ENCODE results near the gene SART3.
A peak's percentile ranks its signal among the peaks of the same experiment; 100 is the strongest.

Gene SART3

DNA sequence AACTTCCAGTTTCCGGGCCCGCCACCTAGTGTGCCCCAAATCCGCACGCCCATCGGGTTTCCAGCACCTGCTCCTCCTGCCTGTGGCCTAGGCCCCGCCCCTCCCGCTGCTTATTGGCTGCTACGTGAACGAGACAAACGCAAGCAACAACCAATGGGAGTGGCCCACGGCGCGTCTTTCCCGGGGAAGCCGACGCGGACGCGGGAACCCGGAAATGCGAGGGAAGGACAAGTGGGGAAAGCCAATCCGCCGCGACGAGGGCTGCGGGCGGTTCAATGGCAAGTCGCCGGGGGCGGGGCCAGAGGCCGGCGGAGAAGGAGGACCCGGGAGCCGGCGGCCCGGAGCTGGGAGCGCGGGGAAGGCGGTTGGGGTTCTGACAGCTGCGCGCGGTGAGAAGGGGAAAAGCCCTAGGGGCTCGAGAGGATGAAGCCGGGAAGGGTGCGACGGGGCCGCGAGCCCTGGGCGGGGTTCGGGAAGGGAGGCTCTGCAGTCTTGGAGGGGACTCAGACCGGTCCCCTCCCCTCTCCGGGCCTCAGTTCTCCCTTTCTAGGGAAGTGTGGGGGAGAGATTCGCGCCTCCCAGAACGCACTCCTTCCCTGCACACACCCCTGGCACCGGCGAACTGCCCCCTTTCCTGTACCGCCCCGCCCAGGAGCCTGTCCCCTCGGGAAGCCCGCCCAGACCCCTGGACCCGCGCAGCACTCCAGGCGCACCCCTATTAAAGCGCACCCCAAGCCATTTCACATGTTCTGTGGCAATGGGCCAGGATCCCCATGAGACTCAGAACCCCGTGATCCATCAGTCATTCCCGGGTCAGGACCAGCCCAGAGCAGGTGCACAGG is 45.8 kb downstream of the SART3 start, which contains the start of gene FICD:
FICD (plus strand) TSS at position 305 of the 842 bp plus-strand sequence. CDS start 1,696 bp downstream, outside the sequence.
- Histone ChIP-seq H3K9ac (ENCODE audit: low read length in 5 of 5) (peak within 1 kb of the TSS; percentile 63 to 91 (median 83)), H3K36me3 (ENCODE audit: control insufficient read depth in 5 of 5, insufficient read depth in 5 of 5, low read length in 5 of 5) (peaks cover 0 to 33% (median 26%) of the 10 kb centered on the region in 5 donors), H3K27ac (ENCODE audit: low read depth, low read length) (peak within 1 kb of the TSS; percentile 62), H3K4me3 (ENCODE audit: low read depth in 1 of 5, low read length in 5 of 5) (peak within 1 kb of the TSS; percentile 81 to 94 (median 88)), H3K27me3 (ENCODE audit: control insufficient read depth in 5 of 5, insufficient read depth in 4 of 5, low read length in 5 of 5) (no peaks in the 10 kb centered on the region), H3K9me3 (ENCODE audit: control insufficient read depth in 5 of 5, low read length in 5 of 5) (no peaks in the 10 kb centered on the region), H3K4me1 (ENCODE audit: control insufficient read depth in 5 of 5, insufficient read depth in 5 of 5, low read length in 5 of 5) (peaks cover 3 to 26% (median 23%) of the 10 kb centered on the region in 5 donors)

DNA sequence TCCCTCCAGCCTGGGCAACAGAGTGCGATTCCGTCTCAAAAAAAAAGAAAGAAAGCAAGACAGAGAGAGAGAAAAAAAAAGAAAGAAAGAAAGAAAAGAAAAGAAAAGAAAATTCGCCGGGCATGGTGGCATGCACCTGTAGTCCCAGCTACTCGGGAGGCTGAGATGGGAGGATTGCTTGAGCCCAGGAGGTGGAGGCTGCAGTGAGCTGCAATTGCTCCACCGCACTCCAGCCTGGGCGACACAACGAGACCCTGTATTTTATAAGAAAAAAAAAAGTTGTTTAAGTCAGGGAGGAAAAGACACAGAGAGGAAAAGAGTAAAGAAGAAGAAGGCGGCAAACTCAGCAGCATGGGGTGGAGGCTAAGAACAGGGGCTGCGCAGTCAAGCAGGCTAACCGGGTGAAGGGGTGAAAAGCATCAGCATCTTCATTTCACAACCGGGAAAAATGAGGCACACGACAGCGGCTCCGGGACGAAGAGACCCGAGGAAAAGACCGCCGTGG is 46.5 kb downstream of the SART3 start:
- Histone ChIP-seq H3K27ac (ENCODE audit: low read depth, low read length) (peak overlapping the region; percentile 62), H3K27me3 (ENCODE audit: control insufficient read depth in 5 of 5, insufficient read depth in 4 of 5, low read length in 5 of 5) (no peaks in the 10 kb centered on the region), H3K36me3 (ENCODE audit: control insufficient read depth in 5 of 5, insufficient read depth in 5 of 5, low read length in 5 of 5) (peaks cover 0 to 27% (median 21%) of the 10 kb centered on the region in 5 donors), H3K4me1 (ENCODE audit: control insufficient read depth in 5 of 5, insufficient read depth in 5 of 5, low read length in 5 of 5) (peaks cover 3 to 26% (median 23%) of the 10 kb centered on the region in 5 donors), H3K9ac (ENCODE audit: low read length in 5 of 5) (peak overlapping the region in 1 of 5 donors; percentile 10), H3K4me3 (ENCODE audit: low read depth in 1 of 5, low read length in 5 of 5) (peak overlapping the region; percentile 56 to 94 (median 68)), H3K9me3 (ENCODE audit: control insufficient read depth in 5 of 5, low read length in 5 of 5) (no peaks in the 10 kb centered on the region)

- H3K27ac ChIP-seq (ENCODE audit: low read depth, low read length) = no peak overlapping the region
- no peak overlapping the region for H3K9ac ChIP-seq (ENCODE audit: low read length in 5 of 5)
- peaks cover 3 to 26% (median 23%) of the 10 kb centered on the region in 5 donors for H3K4me1 ChIP-seq (ENCODE audit: control insufficient read depth in 5 of 5, insufficient read depth in 5 of 5, low read length in 5 of 5)
- peaks cover 0 to 4% (median 0%) of the 10 kb centered on the region in 5 donors for H3K9me3 ChIP-seq (ENCODE audit: control insufficient read depth in 5 of 5, low read length in 5 of 5)
- H3K4me3 ChIP-seq (ENCODE audit: low read depth in 1 of 5, low read length in 5 of 5) = no peak overlapping the region
- peaks cover 0 to 2% (median 0%) of the 10 kb centered on the region in 5 donors for H3K27me3 ChIP-seq (ENCODE audit: control insufficient read depth in 5 of 5, insufficient read depth in 4 of 5, low read length in 5 of 5)
- peaks cover 0 to under 1% (median 0%) of the 10 kb centered on the region in 5 donors for H3K36me3 ChIP-seq (ENCODE audit: control insufficient read depth in 5 of 5, insufficient read depth in 5 of 5, low read length in 5 of 5)
Observed at GRCh38 chr12:108511633-108512540, 49.1 kb downstream of the SART3 start.

- peaks cover 0 to 4% (median 0%) of the 10 kb centered on the region in 5 donors for H3K9me3 ChIP-seq (ENCODE audit: control insufficient read depth in 5 of 5, low read length in 5 of 5)
- H3K9ac ChIP-seq (ENCODE audit: low read length in 5 of 5) = no peak overlapping the region
- H3K4me1 ChIP-seq (ENCODE audit: control insufficient read depth in 5 of 5, insufficient read depth in 5 of 5, low read length in 5 of 5) = peaks cover 2 to 18% (median 16%) of the 10 kb centered on the region in 5 donors
- no peak overlapping the region for H3K27ac ChIP-seq (ENCODE audit: low read depth, low read length)
- H3K36me3 ChIP-seq (ENCODE audit: control insufficient read depth in 5 of 5, insufficient read depth in 5 of 5, low read length in 5 of 5) = no peaks in the 10 kb centered on the region
- H3K27me3 ChIP-seq (ENCODE audit: control insufficient read depth in 5 of 5, insufficient read depth in 4 of 5, low read length in 5 of 5) = peaks cover 0 to 2% (median 0%) of the 10 kb centered on the region in 5 donors
- no peak overlapping the region for H3K4me3 ChIP-seq (ENCODE audit: low read depth in 1 of 5, low read length in 5 of 5)
Observed at GRCh38 chr12:108510836-108511235, 50.1 kb downstream of the SART3 start.

- peaks cover 0 to 12% (median 10%) of the 10 kb centered on the region in 5 donors for H3K4me1 ChIP-seq (ENCODE audit: control insufficient read depth in 5 of 5, insufficient read depth in 5 of 5, low read length in 5 of 5)
- no peak overlapping the region for H3K27ac ChIP-seq (ENCODE audit: low read depth, low read length)
- H3K9me3 ChIP-seq (ENCODE audit: control insufficient read depth in 5 of 5, low read length in 5 of 5) = peaks cover 0 to 4% (median 0%) of the 10 kb centered on the region in 5 donors
- H3K4me3 ChIP-seq (ENCODE audit: low read depth in 1 of 5, low read length in 5 of 5) = no peak overlapping the region
- H3K27me3 ChIP-seq (ENCODE audit: control insufficient read depth in 5 of 5, insufficient read depth in 4 of 5, low read length in 5 of 5) = peaks cover 0 to 3% (median 0%) of the 10 kb centered on the region in 5 donors
- no peak overlapping the region for H3K9ac ChIP-seq (ENCODE audit: low read length in 5 of 5)
- H3K36me3 ChIP-seq (ENCODE audit: control insufficient read depth in 5 of 5, insufficient read depth in 5 of 5, low read length in 5 of 5) = no peaks in the 10 kb centered on the region
Observed at GRCh38 chr12:108509806-108510205, 51.2 kb downstream of the SART3 start.

- Histone ChIP-seq H3K9me3 (ENCODE audit: control insufficient read depth in 5 of 5, low read length in 5 of 5) (peaks cover 0 to 10% (median 6%) of the 10 kb centered on the region in 5 donors), H3K4me3 (ENCODE audit: low read depth in 1 of 5, low read length in 5 of 5) (no peak overlapping the region), H3K9ac (ENCODE audit: low read length in 5 of 5) (no peak overlapping the region), H3K4me1 (ENCODE audit: control insufficient read depth in 5 of 5, insufficient read depth in 5 of 5, low read length in 5 of 5) (peaks cover 0 to 7% (median 6%) of the 10 kb centered on the region in 5 donors), H3K27ac (ENCODE audit: low read depth, low read length) (no peak overlapping the region), H3K36me3 (ENCODE audit: control insufficient read depth in 5 of 5, insufficient read depth in 5 of 5, low read length in 5 of 5) (no peaks in the 10 kb centered on the region), H3K27me3 (ENCODE audit: control insufficient read depth in 5 of 5, insufficient read depth in 4 of 5, low read length in 5 of 5) (peaks cover 0 to 3% (median 2%) of the 10 kb centered on the region in 5 donors)
Observed at GRCh38 chr12:108507971-108508642, 52.9 kb downstream of the SART3 start.

GRCh38 chr12:108505129-108505528 is 55.8 kb downstream of the SART3 start:
- Histone ChIP-seq H3K9ac (ENCODE audit: low read length in 5 of 5) (no peak overlapping the region), H3K4me1 (ENCODE audit: control insufficient read depth in 5 of 5, insufficient read depth in 5 of 5, low read length in 5 of 5) (no peaks in the 10 kb centered on the region), H3K9me3 (ENCODE audit: control insufficient read depth in 5 of 5, low read length in 5 of 5) (peaks cover 0 to 16% (median 11%) of the 10 kb centered on the region in 5 donors), H3K27me3 (ENCODE audit: control insufficient read depth in 5 of 5, insufficient read depth in 4 of 5, low read length in 5 of 5) (peaks cover 0 to 5% (median 2%) of the 10 kb centered on the region in 5 donors), H3K4me3 (ENCODE audit: low read depth in 1 of 5, low read length in 5 of 5) (no peak overlapping the region), H3K36me3 (ENCODE audit: control insufficient read depth in 5 of 5, insufficient read depth in 5 of 5, low read length in 5 of 5) (no peaks in the 10 kb centered on the region), H3K27ac (ENCODE audit: low read depth, low read length) (no peak overlapping the region)

DNA sequence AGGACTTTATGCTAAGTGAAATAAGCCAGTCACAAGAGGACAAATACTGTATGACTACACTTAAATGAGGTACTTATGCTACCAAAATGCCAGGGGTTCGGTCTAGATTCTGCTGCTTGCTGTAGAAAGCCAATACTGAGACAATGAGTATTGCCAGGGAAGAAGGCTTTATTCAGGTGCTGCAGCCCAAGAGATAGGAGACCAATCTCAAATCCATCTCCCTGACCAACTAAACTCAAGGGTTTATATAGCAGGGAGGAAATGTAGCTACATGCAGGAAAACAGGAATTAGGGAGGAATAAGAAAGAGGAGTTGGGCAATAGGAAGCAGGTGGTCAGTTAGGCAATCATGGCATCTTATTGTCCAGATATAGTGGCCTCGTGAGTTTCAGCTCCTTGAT is 58.1 kb downstream of the SART3 start:
- H3K9me3 ChIP-seq (ENCODE audit: control insufficient read depth in 5 of 5, low read length in 5 of 5) = peaks cover 0 to 13% (median 8%) of the 10 kb centered on the region in 5 donors
- H3K36me3 ChIP-seq (ENCODE audit: control insufficient read depth in 5 of 5, insufficient read depth in 5 of 5, low read length in 5 of 5) = no peaks in the 10 kb centered on the region
- H3K27me3 ChIP-seq (ENCODE audit: control insufficient read depth in 5 of 5, insufficient read depth in 4 of 5, low read length in 5 of 5) = peaks cover 0 to 9% (median 5%) of the 10 kb centered on the region in 5 donors
- H3K27ac ChIP-seq (ENCODE audit: low read depth, low read length) = no peak overlapping the region
- H3K4me3 ChIP-seq (ENCODE audit: low read depth in 1 of 5, low read length in 5 of 5) = no peak overlapping the region
- no peaks in the 10 kb centered on the region for H3K4me1 ChIP-seq (ENCODE audit: control insufficient read depth in 5 of 5, insufficient read depth in 5 of 5, low read length in 5 of 5)
- H3K9ac ChIP-seq (ENCODE audit: low read length in 5 of 5) = no peak overlapping the region

DNA sequence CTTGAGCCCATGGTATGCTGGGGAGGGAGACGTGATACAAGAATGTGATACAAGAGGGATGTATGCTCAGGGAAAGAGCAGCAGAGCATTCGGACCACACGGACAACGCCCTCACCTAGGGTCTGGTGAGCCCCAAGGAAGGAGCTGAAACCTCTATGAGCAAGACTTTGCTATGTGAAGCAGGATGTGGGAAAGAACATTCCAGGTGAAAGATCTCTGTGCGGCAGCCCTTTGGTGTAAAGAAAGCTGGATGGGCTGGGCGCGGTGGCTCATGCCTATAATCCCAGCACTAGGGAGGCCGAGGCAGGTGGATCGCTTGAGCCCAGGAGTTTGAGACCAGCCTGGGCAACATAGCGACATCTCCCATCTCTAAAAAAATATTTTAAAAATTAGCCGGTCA is 62.8 kb downstream of the SART3 start:
- Histone ChIP-seq H3K27ac (ENCODE audit: low read depth, low read length) (no peak overlapping the region), H3K27me3 (ENCODE audit: control insufficient read depth in 5 of 5, insufficient read depth in 4 of 5, low read length in 5 of 5) (peaks cover 7 to 20% (median 15%) of the 10 kb centered on the region in 5 donors)

More for the DNA sequence above, 62.8 kb downstream of the SART3 start:
- Histone ChIP-seq H3K36me3 (ENCODE audit: control insufficient read depth in 5 of 5, insufficient read depth in 5 of 5, low read length in 5 of 5) (no peaks in the 10 kb centered on the region), H3K4me3 (ENCODE audit: low read depth in 1 of 5, low read length in 5 of 5) (no peak overlapping the region), H3K9ac (ENCODE audit: low read length in 5 of 5) (no peak overlapping the region), H3K9me3 (ENCODE audit: control insufficient read depth in 5 of 5, low read length in 5 of 5) (peaks cover 0 to 6% (median 5%) of the 10 kb centered on the region in 5 donors), H3K4me1 (ENCODE audit: control insufficient read depth in 5 of 5, insufficient read depth in 5 of 5, low read length in 5 of 5) (no peaks in the 10 kb centered on the region)

Measured in subcutaneous abdominal adipose tissue (tissue), 5 donors.